Keratinocyte (primary cell): ENCODE results near the gene SOX2.

ENCODE experiments used
- EZH2 ChIP-seq: IDR thresholded peaks from one replicate; pipeline ENCODE4 v1.6.1; 2012; ENCODE audit warnings: inconsistent platforms, mild to moderate bottlenecking, low read length, moderate library complexity
- TF ChIP-seq, protein P1 (sequence below), 3 experiments: IDR thresholded peaks in 1 of 3; conservative IDR thresholded peaks in 1 of 3; optimal IDR thresholded peaks in 1 of 3; 2 replicates in 2 of 3; 3 replicates in 1 of 3; pipeline versions ENCODE3 to v1.5.1; 2011; ENCODE audit warnings: low read length in 3 of 3, mild to moderate bottlenecking in 3 of 3, moderate library complexity in 2 of 3, control low read depth in 1 of 3, inconsistent platforms in 1 of 3; ENCODE audit not compliant: insufficient read depth in 2 of 3; ENCODE audit errors: extremely low read depth in 1 of 3

DNA sequence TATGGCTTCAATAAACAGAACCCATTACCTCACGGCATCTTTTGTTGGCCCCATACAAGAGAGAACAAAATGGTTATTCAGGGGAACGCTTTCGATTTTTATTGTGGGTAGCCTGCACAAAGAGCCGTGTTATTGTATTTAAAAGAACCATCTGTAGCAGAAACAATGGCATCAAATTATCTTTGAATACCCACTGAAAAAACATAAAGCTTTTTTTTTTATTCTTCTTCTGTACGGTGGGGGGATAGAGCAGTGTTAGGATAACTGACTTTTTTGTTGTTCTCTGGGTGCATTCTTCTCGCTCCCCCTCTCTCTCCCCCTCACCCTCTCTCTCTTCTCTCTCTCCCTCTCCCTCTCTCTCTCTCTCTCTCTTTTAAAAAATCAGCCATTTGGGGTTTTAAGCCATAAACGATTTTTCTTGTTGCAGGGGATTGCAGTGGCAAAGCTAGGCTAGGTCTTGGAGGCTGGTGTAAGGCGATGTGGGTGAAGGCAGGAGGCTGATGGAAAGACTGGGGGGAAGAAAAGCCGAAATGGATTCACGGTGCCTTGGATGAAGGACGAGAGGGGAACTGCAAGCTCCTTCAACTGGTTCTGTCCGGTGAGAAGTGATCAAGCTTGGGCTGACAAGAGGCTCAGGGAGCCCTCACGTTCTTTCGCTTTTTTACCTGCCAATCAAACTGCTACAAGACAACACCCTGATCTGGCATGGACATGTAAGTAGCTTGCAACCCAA is 12.4 kb upstream of the SOX2 start:
- TF ChIP-seq, protein P1, sequence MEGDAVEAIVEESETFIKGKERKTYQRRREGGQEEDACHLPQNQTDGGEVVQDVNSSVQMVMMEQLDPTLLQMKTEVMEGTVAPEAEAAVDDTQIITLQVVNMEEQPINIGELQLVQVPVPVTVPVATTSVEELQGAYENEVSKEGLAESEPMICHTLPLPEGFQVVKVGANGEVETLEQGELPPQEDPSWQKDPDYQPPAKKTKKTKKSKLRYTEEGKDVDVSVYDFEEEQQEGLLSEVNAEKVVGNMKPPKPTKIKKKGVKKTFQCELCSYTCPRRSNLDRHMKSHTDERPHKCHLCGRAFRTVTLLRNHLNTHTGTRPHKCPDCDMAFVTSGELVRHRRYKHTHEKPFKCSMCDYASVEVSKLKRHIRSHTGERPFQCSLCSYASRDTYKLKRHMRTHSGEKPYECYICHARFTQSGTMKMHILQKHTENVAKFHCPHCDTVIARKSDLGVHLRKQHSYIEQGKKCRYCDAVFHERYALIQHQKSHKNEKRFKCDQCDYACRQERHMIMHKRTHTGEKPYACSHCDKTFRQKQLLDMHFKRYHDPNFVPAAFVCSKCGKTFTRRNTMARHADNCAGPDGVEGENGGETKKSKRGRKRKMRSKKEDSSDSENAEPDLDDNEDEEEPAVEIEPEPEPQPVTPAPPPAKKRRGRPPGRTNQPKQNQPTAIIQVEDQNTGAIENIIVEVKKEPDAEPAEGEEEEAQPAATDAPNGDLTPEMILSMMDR (optimal IDR thresholded peaks at IDR 0.05 in 1 of 3, IDR thresholded peaks at IDR 0.05 in 1 of 3, conservative IDR thresholded peaks at IDR 0.05 in 1 of 3; ENCODE audit: extremely low read depth in 1 of 3, insufficient read depth in 2 of 3, low read length in 3 of 3) = no peak
- no peak for TF ChIP-seq EZH2
